Myometrial cell (primary cell): Measurements from ENCODE around the gene CNPY4. TPM values are rescaled to one million over a fixed set of nuclear protein-coding genes. Genes with fewer than 3 reads are reported as not detected.

Experiments used
- total RNA-seq: library from RNA; depleted of rRNA; stranded (reverse); fragments of >200 nt; gene quantifications from 2 replicates; pipeline ENCODE4 v1.2.3, GENCODE V29; 2015

CNPY4 gene
- total RNA-seq, result 40.6 and 41.3 TPM in 2 replicates

GRCh38 chr7:100119072-100119969, at the start of gene CNPY4, which contains the start of gene TAF6:
Gene CNPY4, plus strand, starts transcription at chr7:100119634. Its CDS starts 111 bp downstream, at chr7:100119745.
Gene TAF6, minus strand, starts transcription at chr7:100119358. Its CDS starts 5,149 bp downstream, at chr7:100114209.

GRCh38 chr7:100081535-100082102, 37.8 kb upstream of the CNPY4 start, which contains the start of gene ZNF3:
Gene ZNF3, minus strand, starts transcription at chr7:100081723. Its CDS starts 4,366 bp downstream, at chr7:100077357.

GRCh38 chr7:100088621-100089457, 30.6 kb upstream of the CNPY4 start, which contains the start of gene COPS6:
Gene COPS6, plus strand, starts transcription at chr7:100088969. Its CDS starts 22 bp downstream, at chr7:100088991.

GRCh38 chr7:100101016-100101862, 18.2 kb upstream of the CNPY4 start, which contains the start of the genes AP4M1 and MCM7:
Gene AP4M1, plus strand, starts transcription at chr7:100101643. Its CDS starts 72 bp downstream, at chr7:100101715.
Gene MCM7, minus strand, starts transcription at chr7:100101397. Its CDS starts 103 bp downstream, at chr7:100101294.

GRCh38 chr7:100126931-100127865, 7.8 kb downstream of the CNPY4 start, which contains the start of gene MBLAC1:
Gene MBLAC1, plus strand, starts transcription at chr7:100126967. Its CDS starts 429 bp downstream, at chr7:100127396.

GRCh38 chr7:100148559-100149328, 29.3 kb downstream of the CNPY4 start, which contains the start of gene LAMTOR4:
Gene LAMTOR4, plus strand, starts transcription at chr7:100148918. Its CDS starts 55 bp downstream, at chr7:100148973.

GRCh38 chr7:100158229-100159098, 39.0 kb downstream of the CNPY4 start, which contains the start of gene TRAPPC14:
Gene TRAPPC14, minus strand, starts transcription at chr7:100158723. Its CDS starts 224 bp downstream, at chr7:100158499.

Other genes with a start within 250 kb of the CNPY4 start
- gene OR2AE1, start 242.6 kb upstream of the CNPY4 start, total RNA-seq, result not detected in 2 replicates
- gene TRIM4, start 200.1 kb upstream of the CNPY4 start, total RNA-seq, result 22.5 and 28.9 TPM in 2 replicates
- not detected in 2 replicates for gene GJC3, start 190.0 kb upstream of the CNPY4 start, total RNA-seq
- gene AZGP1, start 143.6 kb upstream of the CNPY4 start, total RNA-seq, result not detected in 2 replicates
- gene ZKSCAN1, start 104.0 kb upstream of the CNPY4 start, total RNA-seq, result 10.1 and 14.7 TPM in 2 replicates
- 11.3 and 21.6 TPM in 2 replicates for gene ZSCAN21, start 69.9 kb upstream of the CNPY4 start, total RNA-seq
- 14.7 and 22.5 TPM in 2 replicates for gene ZNF3, start 37.9 kb upstream of the CNPY4 start, total RNA-seq
- gene COPS6, start 30.7 kb upstream of the CNPY4 start, total RNA-seq, result 159 and 183 TPM in 2 replicates
- gene MCM7, start 18.2 kb upstream of the CNPY4 start, total RNA-seq, result 138 and 153 TPM in 2 replicates
- gene AP4M1, start 18.0 kb upstream of the CNPY4 start, total RNA-seq, result 40.9 and 95.7 TPM in 2 replicates
- 92.9 and 113 TPM in 2 replicates for gene TAF6, start 276 bp upstream of the CNPY4 start, total RNA-seq
- gene MBLAC1, start 7.3 kb downstream of the CNPY4 start, total RNA-seq, result 2.9 and 6.0 TPM in 2 replicates
- gene LAMTOR4, start 29.3 kb downstream of the CNPY4 start, total RNA-seq, result 126 and 185 TPM in 2 replicates
- gene TRAPPC14, start 39.1 kb downstream of the CNPY4 start, total RNA-seq, result 9.2 and 9.4 TPM in 2 replicates
- gene GAL3ST4, start 49.0 kb downstream of the CNPY4 start, total RNA-seq, result 6.0 and 6.3 TPM in 2 replicates
- 0.18 and 0.29 TPM in 2 replicates for gene GPC2, start 57.7 kb downstream of the CNPY4 start, total RNA-seq
- gene STAG3, start 58.3 kb downstream of the CNPY4 start, total RNA-seq, result 0.29 and 0.35 TPM in 2 replicates
- gene PVRIG, start 100.3 kb downstream of the CNPY4 start, total RNA-seq, result not detected in 2 replicates
- gene SPDYE3, start 188.1 kb downstream of the CNPY4 start, total RNA-seq, result not detected in 2 replicates
- gene PILRB, start 238.5 kb downstream of the CNPY4 start, total RNA-seq, result 9.8 and 13.3 TPM in 2 replicates